CD4-positive, alpha-beta T cell treated with Interleukin-10 for 1 hour (primary cell): ENCODE measurements around the gene KRT2.
"Not testable (repeated sequence)": the region's sequence is repeated elsewhere in the genome, so short reads cannot be mapped to it uniquely, and the experiment has no call there.

Source experiments
- DNase-seq: peaks from one replicate; pipeline ENCODE4 v3.0.0-alpha.2; 2020

KRT2 gene

GRCh38 chr12:52683575-52684300 is 31.7 kb upstream of the KRT2 start:
- no peak for DNase-seq

- no peak for DNase-seq
Observed at GRCh38 chr12:52682938-52683574, 31.0 kb upstream of the KRT2 start.

GRCh38 chr12:52682381-52682660 is 30.3 kb upstream of the KRT2 start:
- DNase-seq = no peak

GRCh38 chr12:52681526-52682380 is 29.7 kb upstream of the KRT2 start:
- peak; percentile 26 for DNase-seq

GRCh38 chr12:52680363-52680762 is 28.4 kb upstream of the KRT2 start, which contains the start of gene KRT1:
TSS of gene KRT1 (minus strand) at chr12:52680407. CDS start at chr12:52680348, 59 bp downstream.
- no peak for DNase-seq

- no peak for DNase-seq
Observed at GRCh38 chr12:52679875-52680274, 27.9 kb upstream of the KRT2 start.

GRCh38 chr12:52677671-52678070 is 25.7 kb upstream of the KRT2 start:
- no peak for DNase-seq

GRCh38 chr12:52677126-52677525 is 25.1 kb upstream of the KRT2 start:
- DNase-seq = no peak

GRCh38 chr12:52676163-52676562 is 24.2 kb upstream of the KRT2 start:
- no peak for DNase-seq

GRCh38 chr12:52675301-52675701 is 23.3 kb upstream of the KRT2 start:
- DNase-seq = no peak

- no peak for DNase-seq
Observed at GRCh38 chr12:52674433-52674775, 22.4 kb upstream of the KRT2 start.

GRCh38 chr12:52673713-52674432 is 21.9 kb upstream of the KRT2 start:
- no peak for DNase-seq

GRCh38 chr12:52673217-52673616 is 21.2 kb upstream of the KRT2 start:
- DNase-seq = no peak

GRCh38 chr12:52672321-52672933 is 20.4 kb upstream of the KRT2 start:
- no peak for DNase-seq

GRCh38 chr12:52670961-52671360 is 18.9 kb upstream of the KRT2 start:
- no peak for DNase-seq

GRCh38 chr12:52670506-52670905 is 18.5 kb upstream of the KRT2 start:
- no peak for DNase-seq

- DNase-seq = not testable (repeated sequence)
Observed at GRCh38 chr12:52669941-52670340, 17.9 kb upstream of the KRT2 start.

- DNase-seq = no peak
Observed at GRCh38 chr12:52669426-52669825, 17.4 kb upstream of the KRT2 start.

- no peak for DNase-seq
Observed at GRCh38 chr12:52667931-52668330, 15.9 kb upstream of the KRT2 start.

- no peak for DNase-seq
Observed at GRCh38 chr12:52667509-52667908, 15.5 kb upstream of the KRT2 start.

GRCh38 chr12:52666471-52666870 is 14.5 kb upstream of the KRT2 start:
- no peak for DNase-seq

- no peak for DNase-seq
Observed at GRCh38 chr12:52663420-52663819, 11.4 kb upstream of the KRT2 start.

GRCh38 chr12:52662918-52663229 is 10.9 kb upstream of the KRT2 start:
- no peak for DNase-seq
